GM18517 (cell line): ENCODE data around the gene P2RY2.

ENCODE experiments used
- ATAC-seq: cut with Tn5 transposase; IDR thresholded peaks from one replicate; pipeline ENCODE4 v1.9.1; 2021; ENCODE audit warnings: mild to moderate bottlenecking, moderate library complexity; ENCODE audit not compliant: unreplicated experiment

P2RY2 gene

GRCh38 chr11:73204711-73205121 lies 13.4 kb upstream of the P2RY2 start:
- ATAC-seq, result no peak

- no peak for ATAC-seq
Observed at GRCh38 chr11:73205661-73206343, 12.3 kb upstream of the P2RY2 start.

DNA sequence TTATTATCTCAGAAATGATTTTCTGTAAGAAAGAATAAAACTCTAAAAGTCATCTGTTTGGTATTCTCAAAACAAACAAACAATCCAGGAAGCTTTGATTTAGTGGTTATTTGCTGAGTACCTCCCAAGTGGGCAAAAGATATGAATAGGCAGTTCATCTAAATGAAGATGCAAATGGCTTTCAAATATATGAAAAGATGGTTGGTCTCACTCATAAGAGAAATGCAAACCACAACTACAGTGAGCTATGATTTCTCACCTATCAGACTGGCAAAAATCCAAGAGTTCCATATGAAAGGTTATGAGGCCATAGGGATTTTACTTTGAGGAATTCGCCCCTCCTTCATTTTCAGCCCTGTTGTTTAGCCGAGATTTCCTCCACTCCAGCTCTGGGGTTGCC lies 11.3 kb upstream of the P2RY2 start:
- no peak for ATAC-seq

DNA sequence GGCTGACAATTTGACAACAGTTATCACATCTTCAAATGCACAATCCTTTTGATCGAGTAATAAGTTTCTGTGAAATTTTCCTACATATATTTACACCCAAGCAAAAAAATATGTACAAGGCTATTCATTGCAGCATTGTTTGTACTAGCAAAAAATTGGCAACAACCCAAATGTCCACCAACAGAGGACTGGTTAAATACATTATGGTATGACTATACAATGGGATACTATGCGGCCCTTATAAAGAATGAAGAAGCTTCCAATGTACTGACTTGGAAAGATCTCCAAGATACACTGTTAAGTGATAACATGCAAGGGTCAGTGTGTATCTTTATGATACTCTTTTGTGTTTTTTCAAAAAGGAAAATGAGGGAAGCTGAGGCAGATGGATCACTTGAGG lies 8.2 kb upstream of the P2RY2 start:
- ATAC-seq, result no peak

- no peak for ATAC-seq
Observed at GRCh38 chr11:73210916-73211667, 7.0 kb upstream of the P2RY2 start.

DNA sequence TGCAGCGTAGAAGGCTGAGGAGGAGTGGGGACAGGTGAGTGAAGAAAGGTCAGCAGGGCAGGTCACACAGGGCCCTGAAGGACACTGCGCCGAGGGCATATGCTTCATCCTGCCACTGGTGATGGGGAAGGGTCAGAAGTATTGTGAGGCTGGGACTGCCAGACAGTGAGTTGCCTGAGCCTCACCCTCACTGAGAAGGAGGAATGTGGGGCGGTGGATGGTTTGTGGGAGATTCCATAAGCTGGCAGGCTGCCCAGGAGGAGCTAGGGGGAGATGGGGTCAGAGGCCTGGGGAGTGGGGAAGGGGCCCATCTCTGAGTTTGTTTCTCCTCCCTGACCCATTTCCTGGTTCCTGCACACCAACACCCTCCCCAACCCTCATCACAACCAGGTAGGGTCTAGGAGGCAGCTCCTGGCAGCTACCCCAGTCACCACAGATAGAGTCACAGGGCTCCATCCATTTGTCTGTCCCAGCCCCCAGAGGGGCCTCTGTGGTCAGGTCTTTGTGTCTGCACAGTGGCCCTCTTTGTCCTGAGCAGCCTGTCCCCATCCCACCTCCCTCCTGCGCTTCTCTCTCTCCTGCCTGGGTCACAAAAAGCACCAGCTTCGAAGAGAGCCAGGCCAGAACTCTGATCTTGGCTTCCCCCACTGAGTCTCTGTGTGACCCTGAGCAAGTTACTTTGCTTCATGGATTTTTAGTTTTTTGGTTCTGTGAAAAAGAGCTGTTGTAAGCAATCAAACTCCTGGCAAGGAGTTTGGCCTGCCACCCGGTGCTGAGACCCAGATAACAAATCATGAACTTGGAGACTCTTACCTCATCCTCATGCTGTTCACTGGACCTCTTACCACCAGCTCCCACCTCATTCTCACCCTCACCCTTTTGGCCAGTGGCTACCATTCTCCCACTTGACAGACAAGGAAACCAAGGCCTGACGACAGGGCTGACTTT lies 4.6 kb upstream of the P2RY2 start:
- ATAC-seq, result no peak

DNA sequence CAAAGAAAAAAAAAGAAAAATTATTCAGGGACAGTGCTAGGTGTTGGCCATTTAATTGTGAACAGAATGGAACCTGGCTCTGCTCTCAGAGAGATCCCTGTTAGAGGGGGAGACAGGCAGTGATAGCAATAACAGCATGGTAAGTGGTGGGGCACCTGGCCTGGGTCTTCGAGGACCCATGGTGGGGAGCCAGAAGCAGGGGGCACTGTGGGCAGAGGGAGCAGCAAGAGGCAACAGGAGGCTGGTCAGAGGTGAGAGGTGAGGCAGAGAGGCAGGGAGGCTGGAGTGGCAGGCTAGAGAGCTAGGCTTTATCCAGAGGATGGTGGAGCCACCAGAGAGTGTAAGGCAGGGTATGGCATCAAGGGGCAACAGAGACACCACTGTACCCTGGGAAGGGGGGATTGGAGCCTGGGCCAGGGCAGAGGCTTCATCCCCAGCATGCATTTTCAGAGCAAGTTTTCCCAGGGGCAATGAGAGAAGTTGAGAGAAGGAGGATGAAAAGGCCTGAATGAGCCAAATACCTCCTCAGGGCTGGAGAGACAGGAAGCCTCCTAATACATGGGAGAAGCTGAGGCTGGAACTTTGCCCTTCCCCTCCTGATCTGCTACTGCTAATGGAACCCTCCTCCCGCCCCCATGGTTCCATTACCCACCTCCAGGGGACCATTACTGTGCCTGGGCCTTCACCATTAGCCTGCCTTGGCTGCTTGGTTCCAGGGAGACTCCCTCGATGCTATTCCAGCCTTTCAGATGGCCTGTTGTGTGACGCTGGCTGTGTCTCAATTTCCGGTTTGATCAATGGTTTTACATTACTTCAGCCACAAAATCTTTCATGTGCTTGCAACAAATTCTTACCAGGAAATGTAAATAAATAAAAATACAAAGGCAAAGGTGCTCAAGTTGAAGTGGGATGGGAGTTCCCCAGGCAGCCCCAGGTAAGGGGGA lies 2.6 kb upstream of the P2RY2 start:
- no peak for ATAC-seq

- no peak for ATAC-seq
Observed at GRCh38 chr11:73216465-73216864, 1.6 kb upstream of the P2RY2 start.

DNA sequence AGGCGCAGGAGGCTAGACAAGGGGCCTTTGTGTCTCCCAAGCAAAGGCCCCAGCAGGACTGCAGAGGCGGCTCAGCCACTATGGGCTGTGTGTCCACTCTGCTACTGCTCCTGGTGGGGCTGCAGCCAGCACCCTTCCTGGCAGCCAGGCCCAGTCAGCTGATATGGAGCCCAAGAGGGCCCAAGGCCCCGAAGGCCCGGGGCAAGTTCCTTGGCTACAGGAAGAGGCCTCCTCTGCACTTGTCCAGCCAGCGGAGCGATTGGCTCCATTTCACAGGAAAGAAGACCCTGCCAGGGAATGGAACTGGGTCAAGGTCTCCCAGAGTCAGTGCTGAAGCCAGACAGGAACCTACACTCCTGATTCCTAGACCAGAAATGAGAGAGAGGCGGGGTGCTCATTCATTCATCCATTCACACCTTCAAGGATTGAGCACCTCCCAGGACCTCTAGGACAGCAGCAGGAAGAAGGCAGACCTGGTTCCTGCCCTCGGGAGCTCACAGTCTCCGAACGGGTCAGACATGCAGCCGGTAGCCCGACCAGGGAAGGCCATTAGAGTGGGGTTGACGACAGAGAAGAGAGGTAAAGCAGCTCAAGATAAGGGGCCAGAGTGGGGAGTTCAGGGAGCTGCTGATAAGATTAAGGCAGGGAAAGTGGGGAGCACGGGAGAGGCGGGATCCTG lies 811 bp upstream of the P2RY2 start:
- ATAC-seq, result no peak

GRCh38 chr11:73217810-73218105 lies 323 bp upstream of the P2RY2 start:
- no peak for ATAC-seq

DNA sequence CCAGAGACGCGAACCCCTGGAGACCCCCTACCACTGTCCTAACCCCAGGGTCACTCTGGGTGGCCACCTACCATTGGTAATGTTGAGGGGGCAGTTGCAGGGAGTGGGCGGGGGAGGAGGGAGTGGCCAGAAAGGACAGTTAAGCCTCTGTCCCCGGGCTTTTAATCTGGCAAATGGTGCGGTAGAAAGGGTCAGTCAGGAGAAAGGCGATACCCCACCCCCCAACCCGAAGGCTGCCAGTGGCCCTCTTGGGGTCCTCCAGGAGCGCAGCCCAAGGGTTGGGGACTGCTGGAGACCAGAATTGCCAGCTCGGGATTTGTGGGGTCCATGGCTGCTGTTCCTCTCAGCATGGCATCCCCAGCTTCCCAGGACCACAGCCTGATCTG lies 742 bp downstream of the P2RY2 start:
- ATAC-seq, result no peak

DNA sequence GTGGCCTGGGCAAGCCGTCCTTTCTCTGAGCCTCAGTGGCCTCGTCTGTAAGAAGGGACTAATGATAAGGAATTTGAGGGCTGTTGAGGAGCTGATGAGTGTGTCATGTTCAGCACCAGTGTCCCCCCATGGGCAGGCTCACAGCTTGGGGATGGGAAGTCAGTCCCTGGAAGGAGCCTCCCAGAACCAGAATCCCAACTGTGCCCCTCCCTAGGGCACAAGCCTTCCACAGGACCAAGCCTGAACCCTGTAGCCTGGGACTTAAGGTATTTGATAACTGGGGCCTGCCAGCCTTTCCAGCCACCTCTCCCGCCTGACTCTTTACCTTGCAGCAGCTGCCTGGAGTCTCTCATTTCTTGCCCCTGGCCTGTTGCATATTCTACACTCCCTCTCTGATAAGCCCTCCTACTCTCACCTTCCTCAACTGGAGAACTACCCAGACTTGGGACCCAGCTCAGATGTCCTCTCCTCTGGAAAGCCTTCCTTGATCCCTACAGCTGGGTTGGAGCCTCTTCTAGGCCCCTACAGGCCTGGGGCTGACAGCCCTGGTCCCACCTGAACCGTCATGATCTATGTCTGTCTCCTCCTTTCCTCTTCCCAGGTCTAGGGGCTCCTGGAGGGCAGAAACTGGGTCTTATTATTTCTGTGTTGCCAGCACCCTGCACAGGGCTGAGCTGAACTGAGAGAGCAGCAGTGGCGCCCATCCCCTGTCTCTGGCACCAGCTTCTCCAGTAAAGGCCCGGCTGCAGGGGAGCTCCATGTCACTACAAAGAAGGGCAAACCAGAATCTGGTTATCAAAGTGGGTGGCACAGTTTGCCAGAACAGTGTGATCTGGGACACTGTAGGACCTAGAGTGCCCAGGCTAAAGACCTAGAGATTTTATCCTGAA lies 1.6 kb downstream of the P2RY2 start:
- no peak for ATAC-seq

- no peak for ATAC-seq
Observed at GRCh38 chr11:73221451-73221850, 3.4 kb downstream of the P2RY2 start.

DNA sequence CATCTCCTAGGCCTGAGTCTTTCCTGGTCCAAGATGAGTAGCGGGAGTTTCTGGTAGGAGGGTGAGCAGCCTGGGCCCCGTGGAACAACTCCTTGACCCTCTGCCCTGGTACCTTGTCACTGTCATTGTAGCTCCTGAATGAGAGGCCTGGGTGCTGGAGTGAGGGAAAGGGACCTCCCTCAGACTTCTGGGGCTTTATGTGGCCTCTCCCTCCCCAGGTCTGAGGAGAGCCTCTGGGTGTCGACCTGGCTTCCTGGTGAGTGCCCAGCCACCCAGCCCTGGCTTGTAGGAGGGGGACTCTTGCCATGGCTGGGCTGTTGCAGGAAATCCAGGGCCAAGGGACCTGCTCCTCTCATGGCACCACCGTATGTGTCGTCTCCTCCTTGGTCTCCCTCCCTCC lies 3.9 kb downstream of the P2RY2 start:
- no peak for ATAC-seq

DNA sequence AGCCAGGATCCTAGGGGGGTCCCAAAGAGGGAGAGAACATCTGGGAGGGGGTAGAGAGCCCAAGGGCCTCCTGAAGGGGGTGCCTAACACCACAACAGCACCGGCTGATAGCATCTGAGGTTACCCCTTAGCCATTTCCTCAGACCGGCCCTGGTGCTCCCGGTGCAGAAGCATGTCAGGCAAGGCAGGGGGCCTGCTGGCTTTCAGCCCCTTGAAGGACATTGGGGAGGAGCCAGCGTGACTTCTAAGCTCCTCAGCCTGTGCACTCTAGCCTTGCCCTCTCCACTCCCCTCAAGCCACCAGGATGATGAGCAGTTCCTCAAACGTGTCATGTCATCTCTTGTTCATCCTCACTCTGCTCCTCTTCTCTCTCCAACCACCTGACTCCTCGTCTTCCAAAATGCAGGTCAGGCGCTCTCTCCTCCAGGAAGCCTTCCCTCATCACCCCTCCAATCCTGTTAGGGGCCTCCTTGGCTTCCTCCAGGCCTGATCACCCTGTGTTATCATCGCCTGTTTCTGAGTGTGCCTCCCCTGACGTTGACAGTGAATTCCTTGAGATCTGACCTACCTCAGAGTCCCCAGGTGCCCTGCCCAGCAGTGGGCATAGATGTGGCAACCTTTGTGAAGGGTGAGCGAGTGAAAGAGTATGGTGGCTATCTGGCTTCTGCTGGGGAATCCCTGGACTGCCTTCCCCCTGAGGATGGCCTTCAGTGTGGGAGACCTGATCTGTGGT lies 6.1 kb downstream of the P2RY2 start:
- no peak for ATAC-seq

DNA sequence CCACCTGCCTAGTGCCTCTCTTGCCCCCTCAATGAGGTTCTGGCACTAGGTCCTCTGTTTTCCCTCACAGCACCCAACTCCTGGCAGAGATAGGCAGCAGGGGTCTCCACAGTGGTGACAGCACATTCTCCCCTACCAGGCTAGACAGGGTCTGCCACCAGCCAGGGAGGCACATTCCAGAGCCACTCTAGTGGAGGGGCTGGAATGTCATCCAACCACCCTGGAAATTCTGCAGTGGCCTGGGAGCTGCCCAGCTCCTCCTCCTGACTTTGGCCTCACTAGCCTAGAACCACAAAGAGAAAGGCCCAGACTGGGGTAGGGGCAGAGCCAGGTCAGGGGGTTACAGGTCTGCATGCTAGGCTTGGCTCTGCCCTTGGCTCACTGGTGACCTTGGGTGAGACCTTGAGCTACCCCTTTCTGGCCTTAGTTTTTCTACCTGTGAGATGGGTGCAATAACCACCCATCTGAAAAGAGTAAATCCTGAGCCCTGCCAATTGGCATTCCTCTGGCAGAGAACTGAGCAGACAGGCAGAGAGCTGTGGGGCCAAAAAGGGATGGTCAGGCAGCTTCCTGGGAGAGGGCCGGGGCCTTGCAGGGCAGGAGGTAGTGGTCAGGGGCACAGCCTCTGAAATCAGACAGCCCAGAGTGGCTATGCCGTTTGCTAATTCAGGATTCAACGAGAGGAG lies 7.1 kb downstream of the P2RY2 start:
- no peak for ATAC-seq

DNA sequence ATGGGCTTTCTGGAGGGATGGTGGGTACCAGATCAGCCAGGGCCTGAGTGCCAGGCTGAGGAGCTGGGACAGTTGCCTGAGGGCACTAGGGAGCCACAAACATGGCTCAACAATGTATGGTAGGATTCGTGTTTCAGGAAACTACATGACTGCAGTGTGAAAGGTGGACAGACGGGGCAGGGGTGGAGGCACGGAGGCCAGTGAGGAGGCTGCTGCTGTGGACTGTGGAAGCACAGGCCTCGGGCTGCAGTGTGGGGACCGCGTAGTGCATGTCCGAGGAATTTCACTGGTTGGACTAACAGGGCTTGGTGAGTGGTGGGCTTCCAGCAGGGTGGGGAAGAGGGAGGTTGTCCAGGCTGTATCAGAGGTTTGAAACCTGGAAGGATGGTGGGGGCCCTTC lies 7.8 kb downstream of the P2RY2 start:
- no peak for ATAC-seq
